Astrocyte (in vitro differentiated cells and primary cell): ENCODE measurements around the gene TNPO3. TPM values are rescaled to one million over a fixed set of nuclear protein-coding genes. Genes with fewer than 3 reads are reported as not detected.

Experiments
- DNase-seq: peaks from one replicate; pipeline ENCODE4 v3.0.0-alpha.2; 2010; ENCODE audit warnings: low read depth
- FAIRE-seq: peaks from 2 replicates; lab custom pipeline; 2011; peaks lifted over from hg19 to GRCh38; lab: Jason Lieb, UNC
- H2AFZ ChIP-seq: 2 replicates; pipeline ENCODE4 v1.6.0; 2012; ENCODE audit warnings: low read depth, low read length, inconsistent platforms
- H3K27ac ChIP-seq: 2 replicates; pipeline ENCODE4 v1.5.1; 2011; ENCODE audit warnings: low read depth, low read length, inconsistent platforms
- H3K27me3 ChIP-seq: 2 replicates; pipeline ENCODE4 v1.6.0; 2011; ENCODE audit warnings: low read length, inconsistent platforms; ENCODE audit not compliant: insufficient read depth
- H3K36me3 ChIP-seq: 2 replicates; pipeline ENCODE4 v1.5.1; 2011; ENCODE audit warnings: low read length, inconsistent platforms; ENCODE audit not compliant: insufficient read depth
- H3K4me1 ChIP-seq: 2 replicates; pipeline ENCODE4 v1.5.1; 2011; ENCODE audit warnings: low read length, inconsistent platforms; ENCODE audit not compliant: insufficient read depth
- H3K4me2 ChIP-seq: 2 replicates; pipeline ENCODE4 v1.6.0; 2012; ENCODE audit warnings: low read length, inconsistent platforms
- H3K4me3 ChIP-seq: 2 replicates; pipeline ENCODE4 v1.5.1; 2011; ENCODE audit warnings: low read depth, mild to moderate bottlenecking, low read length, inconsistent platforms; ENCODE audit not compliant: insufficient read depth
- H3K79me2 ChIP-seq: 2 replicates; pipeline ENCODE4 v1.6.0; 2012; ENCODE audit warnings: mild to moderate bottlenecking, low read length, inconsistent platforms; ENCODE audit not compliant: insufficient read depth
- H3K9ac ChIP-seq: 2 replicates; pipeline ENCODE4 v1.6.0; 2012; ENCODE audit warnings: mild to moderate bottlenecking, low read length, inconsistent platforms
- H3K9me3 ChIP-seq: 2 replicates; pipeline ENCODE4 v1.5.1; 2012; ENCODE audit warnings: low read depth, mild to moderate bottlenecking, low read length, inconsistent platforms; ENCODE audit not compliant: insufficient read depth
- H4K20me1 ChIP-seq: 2 replicates; pipeline ENCODE4 v1.6.0; 2012; ENCODE audit warnings: low read length, inconsistent platforms; ENCODE audit not compliant: insufficient read depth
- H3K27ac Mint-ChIP-seq: one replicate; pipeline ENCODE4 v1.8.0; 2021; ENCODE audit warnings: mild to moderate bottlenecking, mixed read lengths; ENCODE audit not compliant: unreplicated experiment
- H3K27me3 Mint-ChIP-seq: one replicate; pipeline ENCODE4 v1.8.0; 2021; ENCODE audit warnings: low read depth, mixed read lengths; ENCODE audit not compliant: unreplicated experiment
- H3K36me3 Mint-ChIP-seq: one replicate; pipeline ENCODE4 v1.8.0; 2021; ENCODE audit warnings: low read depth, mixed read lengths; ENCODE audit not compliant: unreplicated experiment
- H3K4me1 Mint-ChIP-seq: one replicate; pipeline ENCODE4 v1.8.0; 2021; ENCODE audit warnings: low read depth, mixed read lengths; ENCODE audit not compliant: unreplicated experiment
- H3K4me3 Mint-ChIP-seq: one replicate; pipeline ENCODE4 v1.8.0; 2021; ENCODE audit warnings: mild to moderate bottlenecking, moderate library complexity, mixed read lengths; ENCODE audit not compliant: unreplicated experiment
- H3K9me3 Mint-ChIP-seq: one replicate; pipeline ENCODE4 v1.8.0; 2021; ENCODE audit warnings: mild to moderate bottlenecking, mixed read lengths; ENCODE audit not compliant: unreplicated experiment
- EZH2 ChIP-seq: IDR thresholded peaks from 2 replicates; pipeline ENCODE4 v1.6.1; 2012; ENCODE audit warnings: mild to moderate bottlenecking, low read length, inconsistent platforms; ENCODE audit not compliant: insufficient read depth
- total RNA-seq: library from RNA; stranded (reverse); gene quantifications from 2 replicates; pipeline ENCODE4 v1.2.1, GENCODE V29; 2021
- TF ChIP-seq, protein P1 (sequence below): IDR thresholded peaks from 2 replicates; pipeline ENCODE4 v1.5.1; 2011; ENCODE audit warnings: low read depth, mild to moderate bottlenecking, inconsistent platforms, low read length, moderate library complexity; ENCODE audit not compliant: insufficient read depth

The TNPO3 gene
- total RNA-seq, 1 donor from 2014 or later, result 49.2 TPM

DNA sequence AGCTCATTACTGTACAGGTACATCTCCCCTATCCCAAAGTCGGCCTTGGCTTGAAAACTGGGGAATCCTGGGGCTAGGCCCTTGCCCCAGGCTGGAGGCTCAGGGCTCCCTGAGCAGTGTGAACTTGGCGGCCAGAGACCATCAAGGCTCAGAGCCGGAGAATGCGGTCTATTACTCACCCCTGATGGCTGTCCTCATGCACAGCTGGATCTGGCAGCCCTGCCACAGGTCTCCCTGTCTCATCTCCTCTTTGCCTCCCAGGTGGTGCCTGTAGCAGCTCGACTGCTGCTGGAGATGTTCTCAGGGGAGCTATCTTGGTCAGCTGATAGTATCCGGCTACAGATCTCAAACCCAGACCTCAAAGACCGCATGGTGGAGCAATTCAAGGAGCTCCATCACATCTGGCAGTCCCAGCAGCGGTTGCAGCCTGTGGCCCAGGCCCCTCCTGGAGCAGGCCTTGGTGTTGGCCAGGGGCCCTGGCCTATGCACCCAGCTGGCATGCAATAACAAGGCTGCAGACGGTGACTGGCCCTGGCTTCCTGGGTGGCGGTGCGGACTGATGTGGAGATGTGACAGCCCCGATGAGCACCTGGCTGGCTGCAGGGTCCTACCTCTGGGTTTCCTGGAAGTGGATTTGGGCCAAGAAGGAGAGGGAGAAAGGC, 106.5 kb downstream of the TNPO3 start:
- FAIRE-seq (no peak), DNase-seq (no peak)
- Histone ChIP-seq H3K4me2 (no peak overlapping the region), H3K79me2 (no peaks in the 10 kb centered on the region), H4K20me1 (no peaks in the 10 kb centered on the region), H3K27ac (no peak overlapping the region), H3K36me3 (peaks cover 13% of the 10 kb centered on the region), H3K27me3 (no peaks in the 10 kb centered on the region), H3K4me3 (no peak overlapping the region), H2AFZ (no peak overlapping the region), H3K9me3 (no peaks in the 10 kb centered on the region), H3K9ac (no peak overlapping the region), H3K4me1 (no peaks in the 10 kb centered on the region)
- TF ChIP-seq EZH2, result no peak
- TF ChIP-seq, protein P1, sequence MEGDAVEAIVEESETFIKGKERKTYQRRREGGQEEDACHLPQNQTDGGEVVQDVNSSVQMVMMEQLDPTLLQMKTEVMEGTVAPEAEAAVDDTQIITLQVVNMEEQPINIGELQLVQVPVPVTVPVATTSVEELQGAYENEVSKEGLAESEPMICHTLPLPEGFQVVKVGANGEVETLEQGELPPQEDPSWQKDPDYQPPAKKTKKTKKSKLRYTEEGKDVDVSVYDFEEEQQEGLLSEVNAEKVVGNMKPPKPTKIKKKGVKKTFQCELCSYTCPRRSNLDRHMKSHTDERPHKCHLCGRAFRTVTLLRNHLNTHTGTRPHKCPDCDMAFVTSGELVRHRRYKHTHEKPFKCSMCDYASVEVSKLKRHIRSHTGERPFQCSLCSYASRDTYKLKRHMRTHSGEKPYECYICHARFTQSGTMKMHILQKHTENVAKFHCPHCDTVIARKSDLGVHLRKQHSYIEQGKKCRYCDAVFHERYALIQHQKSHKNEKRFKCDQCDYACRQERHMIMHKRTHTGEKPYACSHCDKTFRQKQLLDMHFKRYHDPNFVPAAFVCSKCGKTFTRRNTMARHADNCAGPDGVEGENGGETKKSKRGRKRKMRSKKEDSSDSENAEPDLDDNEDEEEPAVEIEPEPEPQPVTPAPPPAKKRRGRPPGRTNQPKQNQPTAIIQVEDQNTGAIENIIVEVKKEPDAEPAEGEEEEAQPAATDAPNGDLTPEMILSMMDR, result no peak
- no peak overlapping the region for H3K4me3 Mint-ChIP-seq
- H3K4me1 Mint-ChIP-seq, result no peaks in the 10 kb centered on the region
- H3K36me3 Mint-ChIP-seq, result peaks cover 25% of the 10 kb centered on the region
- H3K9me3 Mint-ChIP-seq, result no peaks in the 10 kb centered on the region
- peaks cover 8% of the 10 kb centered on the region for H3K27me3 Mint-ChIP-seq
- H3K27ac Mint-ChIP-seq, result no peak overlapping the region

GRCh38 chr7:128947854-128948253, 107.1 kb downstream of the TNPO3 start:
- Mint-ChIP-seq H3K36me3 (peaks cover 22% of the 10 kb centered on the region), H3K27me3 (peaks cover 8% of the 10 kb centered on the region), H3K4me3 (no peak overlapping the region), H3K27ac (no peak overlapping the region), H3K9me3 (no peaks in the 10 kb centered on the region), H3K4me1 (no peaks in the 10 kb centered on the region)
- DNase-seq (no peak), FAIRE-seq (no peak)
- Histone ChIP-seq H3K27ac (no peak overlapping the region), H2AFZ (no peak overlapping the region), H3K9ac (no peak overlapping the region), H4K20me1 (no peaks in the 10 kb centered on the region), H3K27me3 (no peaks in the 10 kb centered on the region), H3K79me2 (no peaks in the 10 kb centered on the region), H3K4me3 (no peak overlapping the region), H3K4me1 (no peaks in the 10 kb centered on the region), H3K4me2 (no peak overlapping the region), H3K9me3 (no peaks in the 10 kb centered on the region), H3K36me3 (peaks cover 9% of the 10 kb centered on the region)
- TF ChIP-seq, protein P1, result no peak
- no peak for TF ChIP-seq EZH2
